KG1 (cell line): ENCODE measurements around the gene ZNF273.
A peak's percentile ranks its signal among the peaks of the same experiment; 100 is the strongest.
"Not testable (repeated sequence)": the region's sequence is repeated elsewhere in the genome, so short reads cannot be mapped to it uniquely, and the experiment has no call there.

Experiments
- DNase-seq: peaks from one replicate; lab custom pipeline; 2025; lab: John Stamatoyannopoulos, UW

Gene ZNF273

GRCh38 chr7:64902806-64903721 is at the start of gene ZNF273:
ZNF273 (plus strand) TSS chr7:64903273; CDS start chr7:64903318, 45 bp downstream.
- DNase-seq = peak; percentile 90

DNA sequence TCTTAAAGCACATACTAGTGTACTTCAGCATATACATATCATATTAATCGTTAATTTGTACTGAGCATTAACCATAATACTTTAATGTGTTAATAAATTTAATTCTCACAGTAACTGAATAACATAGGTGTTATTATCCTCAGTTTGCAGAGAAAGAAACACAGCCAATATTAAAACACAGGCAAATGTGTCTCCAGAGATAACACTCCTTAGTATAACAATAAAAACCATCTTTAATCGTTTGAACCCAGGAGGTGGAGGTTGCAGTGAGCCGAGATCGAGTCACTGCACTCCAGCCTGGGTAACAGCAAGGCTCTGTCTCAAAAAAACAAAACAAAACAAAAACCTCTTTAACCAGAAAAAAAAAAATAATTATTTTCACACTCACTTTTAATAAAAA is 49.4 kb upstream of the ZNF273 start:
- no peak for DNase-seq

- DNase-seq = no peak
Observed at GRCh38 chr7:64854969-64855368, 48.1 kb upstream of the ZNF273 start.

GRCh38 chr7:64863021-64863420 is 40.1 kb upstream of the ZNF273 start:
- DNase-seq = no peak

- DNase-seq = not testable (repeated sequence)
Observed at GRCh38 chr7:64863530-64863929, 39.5 kb upstream of the ZNF273 start.

DNA sequence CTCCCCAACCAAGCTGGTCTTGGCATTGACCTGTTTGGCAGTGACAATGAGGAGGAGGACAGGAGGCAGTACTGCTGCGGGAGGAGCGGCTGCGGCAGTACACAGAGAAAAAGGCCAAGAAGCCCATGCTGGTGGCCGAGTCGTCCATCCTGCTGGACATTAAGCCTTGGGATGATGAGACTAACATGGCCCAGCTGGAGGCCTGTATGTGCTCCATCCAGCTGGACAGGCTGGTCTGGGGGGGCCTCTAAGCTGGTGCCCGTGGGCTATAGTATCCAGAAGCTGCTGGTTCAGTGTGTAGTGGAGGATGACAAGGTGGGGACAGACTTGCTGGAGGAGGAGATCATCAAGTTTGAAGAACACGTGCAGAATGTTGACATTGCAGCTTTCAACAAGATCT is 39.1 kb upstream of the ZNF273 start:
- no peak for DNase-seq

- no peak for DNase-seq
Observed at GRCh38 chr7:64867863-64868440, 35.1 kb upstream of the ZNF273 start.

- no peak for DNase-seq
Observed at GRCh38 chr7:64868499-64868898, 34.6 kb upstream of the ZNF273 start.

DNA sequence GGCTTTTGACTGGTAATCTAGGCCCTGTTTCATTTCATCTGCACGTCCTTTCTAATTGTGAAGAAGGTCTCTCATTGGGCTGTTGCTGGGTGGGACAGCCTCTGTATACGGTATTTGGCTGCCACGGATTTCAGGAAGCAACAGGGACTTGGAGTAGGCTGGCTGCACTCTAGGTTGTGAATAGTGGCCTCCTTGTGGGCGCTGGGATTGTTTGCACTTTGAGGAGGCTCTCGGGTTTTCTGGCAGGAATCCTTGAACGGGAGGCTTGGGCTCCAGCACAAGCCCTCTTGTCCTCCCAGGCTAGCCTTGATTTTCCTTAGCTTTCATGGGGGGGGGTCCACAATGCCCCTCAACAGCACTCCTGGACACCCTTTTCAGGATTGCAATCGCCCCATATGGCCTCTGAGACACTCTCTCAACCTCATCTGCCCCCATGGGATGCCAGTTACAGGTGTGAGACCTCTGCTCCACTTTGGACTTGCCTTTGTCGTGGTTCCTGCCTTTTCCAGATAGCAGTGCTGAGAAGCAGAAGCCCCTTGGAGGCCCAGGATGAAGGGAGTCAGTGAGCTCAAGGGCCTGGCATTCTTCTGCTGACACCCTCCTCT is 33.9 kb upstream of the ZNF273 start:
- DNase-seq = no peak

- DNase-seq = no peak
Observed at GRCh38 chr7:64869912-64870562, 33.0 kb upstream of the ZNF273 start.

- no peak for DNase-seq
Observed at GRCh38 chr7:64870656-64871055, 32.4 kb upstream of the ZNF273 start.

DNA sequence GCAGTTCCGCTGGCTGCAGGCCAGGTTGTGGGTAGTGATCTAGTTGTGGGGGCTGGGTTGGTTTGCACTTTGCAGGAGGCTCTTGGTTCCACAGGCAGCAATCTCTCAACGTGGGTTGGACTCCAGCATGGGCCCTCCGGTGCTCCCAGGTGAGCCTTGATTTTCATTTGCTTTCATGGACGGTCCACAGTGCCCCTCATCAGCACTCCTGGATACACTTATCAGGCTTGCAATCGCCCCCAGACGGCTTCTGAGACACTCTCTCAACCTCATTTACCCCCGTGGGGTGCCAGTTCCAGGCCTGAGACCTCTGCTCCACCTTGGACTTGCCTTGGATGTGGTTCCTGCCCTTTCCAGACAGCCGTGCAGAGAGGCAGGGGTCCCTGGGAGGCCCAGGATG is 31.3 kb upstream of the ZNF273 start:
- DNase-seq = no peak

- DNase-seq = no peak
Observed at GRCh38 chr7:64872351-64873154, 30.5 kb upstream of the ZNF273 start.

- no peak for DNase-seq
Observed at GRCh38 chr7:64873155-64873500, 29.9 kb upstream of the ZNF273 start.

DNA sequence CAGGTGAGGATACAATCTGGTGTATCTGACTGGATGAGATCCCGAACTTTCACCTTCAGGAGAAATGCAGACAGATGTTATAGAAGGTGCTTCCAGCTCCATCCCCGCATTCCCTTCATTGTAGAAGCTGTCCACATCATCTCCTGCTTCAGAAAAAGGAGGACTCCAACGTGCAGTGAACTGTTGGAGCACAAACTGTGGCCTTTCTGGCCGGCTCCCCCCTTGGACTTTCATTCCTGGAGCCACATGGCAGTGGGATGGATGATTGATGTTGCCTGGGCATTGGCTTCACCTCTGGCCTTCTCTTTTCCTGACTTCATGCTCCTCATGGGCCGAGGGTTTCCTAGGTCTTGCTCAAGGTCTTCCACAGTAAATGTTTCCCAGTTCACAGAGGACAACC is 29.6 kb upstream of the ZNF273 start:
- DNase-seq = no peak

DNA sequence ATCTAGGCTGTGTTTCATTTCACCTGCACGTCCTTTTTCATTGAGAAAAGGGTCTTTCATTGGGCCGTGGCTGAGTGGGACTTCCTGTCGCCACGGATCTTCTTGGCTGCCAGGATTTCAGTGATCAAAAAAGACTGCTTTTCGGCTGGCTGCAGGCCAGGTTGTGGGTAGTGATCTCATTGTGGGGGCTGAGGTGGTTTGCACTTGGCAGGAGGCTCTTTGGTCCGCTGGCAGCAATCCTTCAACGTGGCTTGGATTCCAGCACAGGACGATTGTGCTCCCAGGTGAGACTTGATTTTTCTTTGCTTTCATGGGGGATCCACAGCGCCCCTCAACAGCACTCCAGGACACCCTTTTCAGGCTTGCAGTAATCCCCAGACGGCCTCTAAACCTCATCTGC is 29.0 kb upstream of the ZNF273 start:
- DNase-seq = no peak

- no peak for DNase-seq
Observed at GRCh38 chr7:64874562-64875250, 28.4 kb upstream of the ZNF273 start.

DNA sequence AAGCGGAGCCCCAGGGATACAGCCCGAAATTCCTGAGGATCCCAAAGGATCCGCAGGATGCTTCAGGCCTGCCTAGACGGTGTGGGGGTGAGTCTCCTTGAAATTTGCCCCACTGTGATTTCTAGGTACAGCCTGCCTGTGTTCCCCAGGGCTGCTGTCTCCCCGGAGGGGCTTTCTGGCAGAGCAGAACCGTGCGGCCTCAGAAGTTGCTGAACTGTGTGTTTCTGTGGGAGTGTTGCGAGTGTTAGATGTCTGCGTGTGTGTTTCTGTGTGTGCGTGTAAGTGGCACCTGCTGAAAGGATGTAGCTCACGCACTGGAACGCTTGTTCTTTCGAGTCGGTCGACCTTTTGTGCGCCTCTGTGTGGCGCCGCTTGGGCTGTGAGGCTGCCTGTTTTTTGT is 27.8 kb upstream of the ZNF273 start:
- DNase-seq = no peak

DNA sequence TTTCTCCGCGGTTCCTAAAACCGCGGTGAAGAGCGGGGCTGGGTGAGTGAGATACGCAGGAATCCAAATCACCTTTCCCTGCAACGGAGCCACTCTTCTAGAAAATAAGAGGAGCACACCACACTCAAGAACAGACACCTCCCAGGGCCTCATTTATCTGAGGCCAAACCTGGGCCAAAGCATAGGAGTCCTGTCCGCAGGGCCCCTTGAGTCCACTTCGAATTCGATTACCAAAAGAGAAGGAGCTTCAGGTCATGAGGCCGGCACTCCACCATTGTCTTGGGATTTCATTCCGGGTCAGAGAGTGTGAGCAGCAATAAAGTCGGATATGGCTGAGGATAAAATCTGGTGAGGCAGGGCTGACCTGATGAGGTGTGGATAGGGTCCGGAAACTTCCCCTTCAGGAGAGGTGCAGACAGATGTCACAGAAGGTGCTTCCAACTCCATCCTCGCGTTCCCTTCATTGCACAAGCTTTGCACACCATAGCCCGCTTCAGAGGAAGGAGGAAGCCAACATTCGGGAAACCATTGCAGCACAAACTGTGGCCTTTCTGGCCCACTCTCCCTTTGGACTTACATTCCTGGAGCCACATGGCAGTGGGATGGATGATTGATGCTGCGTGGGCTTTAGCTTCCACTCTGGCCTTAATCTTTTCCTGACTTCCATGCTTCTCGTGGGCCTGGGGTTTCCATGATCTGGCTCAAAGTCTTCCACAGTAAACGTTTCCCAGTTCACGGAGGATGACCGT is 27.2 kb upstream of the ZNF273 start:
- DNase-seq = no peak
